Right lobe of liver (tissue), 4 donors: ENCODE results near the gene ELK3.

ENCODE experiments used
- CTCF ChIP-seq, 4 donors: fragments of 200-600 bp in 3 of 4; fragments of 450-650 bp in 1 of 4; IDR thresholded peaks; one replicate each; pipeline versions ENCODE4 v1.5.1 to v1.8.0; 2016 to 2022; ENCODE audit warnings: antibody characterized with exemption in 4 of 4, mild to moderate bottlenecking in 2 of 4
- POLR2A ChIP-seq: fragments of 450-650 bp; IDR thresholded peaks from one replicate; pipeline ENCODE4 v1.6.1; 2017; ENCODE audit warnings: antibody characterized with exemption, mild to moderate bottlenecking
- donor health status: DM: no; HTN: no; CAD: no.
- donor health status: DM: no; HTN: no; CAD: no.
- donor health status: DM: no; HTN: yes; CAD: no.

GRCh38 chr12:96237035-96237434, 42.9 kb downstream of the ELK3 start:
- TF ChIP-seq CTCF (IDR thresholded peaks at IDR 0.05) (no peak), POLR2A (no peak)
